Skeletal muscle cell (primary cell): ENCODE measurements around the gene TTC7B.

Experiments used
- DNase-seq: peaks from one replicate; pipeline ENCODE4 v3.0.0-alpha.2; 2010; ENCODE audit warnings: low read depth
- H3K4me3 ChIP-seq: 2 replicates; pipeline ENCODE4 v1.5.1; 2011; ENCODE audit warnings: low read depth, mild to moderate bottlenecking, control low read depth, low read length, moderate library complexity

The TTC7B gene

GRCh38 chr14:90559811-90560492 is 256.3 kb downstream of the TTC7B start:
- DNase-seq = no peak
- no peak overlapping the region for H3K4me3 ChIP-seq

- no peak overlapping the region for H3K4me3 ChIP-seq
- no peak for DNase-seq
Observed at GRCh38 chr14:90558983-90559590, 257.1 kb downstream of the TTC7B start.

GRCh38 chr14:90558041-90558982 is 257.9 kb downstream of the TTC7B start:
- H3K4me3 ChIP-seq = no peak overlapping the region
- no peak for DNase-seq

- H3K4me3 ChIP-seq = no peak overlapping the region
- no peak for DNase-seq
Observed at GRCh38 chr14:90557516-90557915, 258.7 kb downstream of the TTC7B start.

GRCh38 chr14:90556666-90557450 is 259.4 kb downstream of the TTC7B start:
- no peak for DNase-seq

GRCh38 chr14:90556012-90556477 is 260.2 kb downstream of the TTC7B start:
- no peak for DNase-seq
- H3K4me3 ChIP-seq = no peak overlapping the region

More at GRCh38 chr14:90556666-90557450, 259.4 kb downstream of the TTC7B start:
- H3K4me3 ChIP-seq = no peak overlapping the region

GRCh38 chr14:90555126-90556011 is 260.9 kb downstream of the TTC7B start:
- no peak overlapping the region for H3K4me3 ChIP-seq

DNA sequence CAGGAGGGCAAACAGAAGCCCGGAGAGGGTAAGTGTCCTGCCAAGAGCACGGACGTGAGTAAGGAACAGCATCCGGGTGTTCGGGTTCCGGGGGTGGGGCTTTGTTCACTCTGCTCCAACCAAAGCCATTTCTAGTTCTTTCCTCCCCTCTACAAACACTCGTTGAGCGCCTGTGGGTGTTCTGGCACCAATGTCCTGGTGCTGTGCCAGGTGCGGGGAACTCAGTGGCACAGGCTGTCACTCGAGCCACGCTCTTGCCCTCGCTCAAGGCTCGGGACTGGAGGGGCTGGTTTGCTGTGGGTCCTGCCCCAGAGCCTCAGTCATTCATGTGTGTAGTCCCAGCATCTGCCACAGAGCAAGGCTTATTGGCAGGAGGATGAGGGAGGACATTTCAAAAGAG is 261.9 kb downstream of the TTC7B start:
- no peak overlapping the region for H3K4me3 ChIP-seq
- DNase-seq = no peak

More at GRCh38 chr14:90555126-90556011, 260.9 kb downstream of the TTC7B start:
- no peak for DNase-seq

- H3K4me3 ChIP-seq = no peak overlapping the region
- DNase-seq = no peak
Observed at GRCh38 chr14:90553921-90554336, 262.3 kb downstream of the TTC7B start.

DNA sequence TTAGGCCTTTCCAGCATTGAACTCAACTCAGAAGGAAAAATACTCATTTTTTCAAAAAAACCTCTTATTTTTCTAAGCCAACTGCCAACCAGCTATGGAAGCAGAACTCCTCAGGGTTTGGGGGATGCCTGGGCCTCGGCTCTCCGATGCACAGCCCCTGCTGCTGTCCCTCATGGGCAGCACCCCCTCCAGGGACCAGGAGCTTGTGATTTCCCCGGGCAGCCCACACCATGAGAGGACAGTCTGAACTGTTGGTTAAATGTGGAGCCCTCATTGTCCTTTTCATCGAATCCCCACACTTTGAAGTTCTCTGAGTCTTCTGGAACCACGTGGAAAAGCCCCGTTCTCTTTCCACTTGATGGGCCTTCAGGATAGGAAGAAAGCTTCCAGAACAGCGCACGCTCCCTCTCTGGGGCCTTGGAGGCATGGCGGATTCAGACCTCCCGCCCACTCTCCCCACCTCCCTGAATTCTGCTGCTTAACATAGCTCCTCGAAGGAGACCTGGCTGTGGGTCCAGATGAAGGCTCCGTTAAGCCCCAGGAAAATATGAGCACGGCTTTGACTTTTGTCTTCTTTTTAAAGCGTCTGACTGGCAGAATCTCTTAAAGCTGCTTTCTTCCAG is 262.8 kb downstream of the TTC7B start:
- H3K4me3 ChIP-seq = no peak overlapping the region
- DNase-seq = no peak

- DNase-seq = no peak
- H3K4me3 ChIP-seq = no peak overlapping the region
Observed at GRCh38 chr14:90552465-90553297, 263.5 kb downstream of the TTC7B start.

- H3K4me3 ChIP-seq = no peak overlapping the region
- DNase-seq = no peak
Observed at GRCh38 chr14:90551733-90552464, 264.3 kb downstream of the TTC7B start.

DNA sequence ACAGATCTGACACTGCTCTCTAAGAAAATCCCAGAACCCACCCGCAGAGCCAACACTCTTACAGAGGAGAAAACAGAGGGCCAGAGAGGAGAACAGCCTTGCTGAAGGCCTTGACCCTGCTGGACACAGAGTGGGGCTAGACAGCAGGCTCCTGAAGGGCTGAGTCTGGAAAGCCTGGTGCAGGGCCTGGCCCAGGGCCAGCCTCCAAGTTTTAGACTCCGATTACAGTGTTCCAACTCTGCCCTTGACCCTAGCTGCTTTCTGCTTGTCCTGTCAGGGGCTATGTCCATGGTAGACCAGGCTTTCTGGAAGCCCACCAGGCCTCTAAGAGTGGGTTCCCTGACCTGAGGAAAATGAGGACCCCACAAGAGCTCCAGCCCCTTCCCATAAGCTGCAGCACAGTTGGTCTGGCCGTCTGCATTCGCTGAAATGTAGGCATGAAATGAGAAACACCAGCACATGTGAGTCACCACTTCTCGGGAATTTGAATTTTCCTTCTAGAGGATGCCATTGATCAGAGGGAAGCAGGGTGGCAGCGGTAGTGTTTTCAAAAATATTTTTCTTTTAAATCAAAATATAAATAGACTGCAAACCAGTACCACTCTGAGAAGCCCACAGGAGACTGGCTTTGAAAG is 265.0 kb downstream of the TTC7B start:
- no peak for DNase-seq
- H3K4me3 ChIP-seq = no peak overlapping the region

- DNase-seq = no peak
- H3K4me3 ChIP-seq = no peak overlapping the region
Observed at GRCh38 chr14:90549794-90550641, 266.2 kb downstream of the TTC7B start.

- no peak for DNase-seq
- no peak overlapping the region for H3K4me3 ChIP-seq
Observed at GRCh38 chr14:90548455-90548854, 267.8 kb downstream of the TTC7B start.
